D341Med (cell line): ENCODE results near the gene LSM12.
"Not testable (repeated sequence)": the region's sequence is repeated elsewhere in the genome, so short reads cannot be mapped to it uniquely, and the experiment has no call there.

Experiments used
- DNase-seq: peaks from one replicate; pipeline ENCODE4 v3.0.0; 2012; ENCODE audit warnings: low spot score

LSM12 gene

DNA sequence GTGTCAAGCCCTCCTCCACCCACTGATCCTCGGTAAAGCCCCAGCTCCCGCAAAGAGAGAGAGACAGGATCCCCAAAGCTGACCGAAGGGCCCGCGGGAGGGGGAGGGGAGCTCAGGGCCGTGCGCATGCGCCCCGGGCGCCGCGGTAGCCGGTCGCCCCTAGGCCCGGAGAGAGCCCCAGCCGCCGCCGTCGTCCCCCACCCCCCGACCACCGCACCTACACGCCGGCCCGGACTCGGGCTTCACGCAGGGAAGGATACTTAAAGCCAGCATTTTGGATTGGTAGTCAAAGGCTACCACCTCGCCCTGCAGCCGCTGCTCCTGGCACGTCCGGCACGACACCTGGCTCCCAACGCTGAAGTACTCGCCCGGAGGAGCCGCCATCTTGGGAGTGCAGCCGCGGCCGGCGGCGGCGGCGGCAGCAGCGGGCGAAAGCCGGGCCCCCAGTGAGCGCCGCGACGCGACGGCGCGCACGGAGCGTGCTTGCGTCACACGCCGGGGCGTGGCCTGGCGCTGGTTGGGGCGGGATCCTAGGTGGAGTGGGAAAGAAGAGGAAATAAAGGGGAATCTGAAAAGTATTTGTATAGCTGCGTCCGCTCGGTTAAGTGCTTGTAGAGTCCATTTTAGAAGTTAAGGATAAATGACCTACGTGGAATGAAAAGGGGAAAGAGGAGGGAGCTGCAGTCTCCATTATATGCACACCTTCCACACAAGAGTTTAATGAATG lies at the start of gene LSM12:
Gene LSM12 (minus strand): TSS at position 468 of the 727 bp plus-strand sequence. CDS start 84 bp downstream, at position 384.
- peak; percentile 99 for DNase-seq

- DNase-seq: peak; percentile 85
Observed at GRCh38 chr17:44115585-44116415, 49.3 kb upstream of the LSM12 start.

GRCh38 chr17:44113868-44114840 lies 47.7 kb upstream of the LSM12 start:
- no peak for DNase-seq

GRCh38 chr17:44113382-44113781 lies 46.9 kb upstream of the LSM12 start:
- no peak for DNase-seq

- DNase-seq: no peak
Observed at GRCh38 chr17:44112284-44113280, 46.1 kb upstream of the LSM12 start.

- DNase-seq: no peak
Observed at GRCh38 chr17:44111777-44112176, 45.3 kb upstream of the LSM12 start.

DNA sequence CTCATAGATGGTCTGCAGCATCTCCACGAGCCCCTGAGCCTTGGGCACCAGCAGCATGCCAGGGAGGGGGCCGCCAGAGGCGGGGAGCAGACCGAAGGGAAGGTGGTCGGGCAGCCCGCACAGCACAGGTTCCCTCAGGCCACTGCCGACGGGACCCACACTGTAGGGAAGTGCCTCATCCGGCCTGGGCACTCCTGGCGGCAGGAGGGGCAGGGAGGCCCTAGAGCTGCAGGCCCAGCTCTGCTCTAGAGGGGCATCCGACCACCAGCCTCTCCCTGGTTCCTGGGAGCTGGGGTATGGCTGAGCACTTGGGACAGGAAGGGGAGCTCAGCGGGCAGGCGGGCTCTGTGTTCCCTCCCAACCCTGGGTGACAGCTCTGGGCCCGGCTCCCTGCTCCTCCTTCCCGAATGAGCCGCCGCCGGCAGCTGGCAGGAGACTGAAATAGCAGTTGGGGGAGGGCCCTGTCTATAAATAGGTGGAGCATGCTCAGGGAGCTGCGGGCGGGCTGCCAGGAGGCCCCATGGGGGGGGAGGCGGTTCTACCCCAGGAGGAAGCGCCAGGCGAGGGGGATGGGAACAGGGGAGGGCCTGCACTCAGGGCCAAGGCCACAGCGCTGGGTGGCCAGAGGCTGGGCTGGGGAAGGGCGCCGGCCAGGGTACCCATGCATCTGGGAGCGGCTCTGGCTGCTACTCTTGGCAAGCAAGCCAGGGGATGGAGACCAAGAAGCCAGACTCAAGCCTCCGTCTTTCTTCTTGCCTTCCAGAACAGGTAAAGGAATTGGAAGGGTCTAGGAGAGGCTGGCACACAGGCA lies 44.6 kb upstream of the LSM12 start:
- peak; percentile 95 for DNase-seq

GRCh38 chr17:44110011-44110686 lies 43.7 kb upstream of the LSM12 start:
- no peak for DNase-seq

DNA sequence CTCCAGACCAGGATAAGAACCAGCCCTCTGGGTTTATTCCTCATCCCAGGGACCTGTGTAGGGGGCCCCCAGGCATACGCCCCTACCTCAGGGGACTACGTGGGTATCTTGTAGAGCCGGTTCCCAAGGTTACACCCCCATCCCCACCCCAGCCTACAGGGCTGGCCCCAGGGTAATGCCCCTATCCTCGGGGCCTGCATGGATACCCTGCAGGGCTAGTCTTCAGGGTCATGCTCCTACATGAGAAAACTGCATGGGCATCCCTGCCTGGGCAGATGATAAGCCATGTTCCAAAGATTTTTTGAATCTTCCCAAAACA lies 42.8 kb upstream of the LSM12 start:
- no peak for DNase-seq

GRCh38 chr17:44108440-44109311 lies 42.2 kb upstream of the LSM12 start:
- DNase-seq: no peak

DNA sequence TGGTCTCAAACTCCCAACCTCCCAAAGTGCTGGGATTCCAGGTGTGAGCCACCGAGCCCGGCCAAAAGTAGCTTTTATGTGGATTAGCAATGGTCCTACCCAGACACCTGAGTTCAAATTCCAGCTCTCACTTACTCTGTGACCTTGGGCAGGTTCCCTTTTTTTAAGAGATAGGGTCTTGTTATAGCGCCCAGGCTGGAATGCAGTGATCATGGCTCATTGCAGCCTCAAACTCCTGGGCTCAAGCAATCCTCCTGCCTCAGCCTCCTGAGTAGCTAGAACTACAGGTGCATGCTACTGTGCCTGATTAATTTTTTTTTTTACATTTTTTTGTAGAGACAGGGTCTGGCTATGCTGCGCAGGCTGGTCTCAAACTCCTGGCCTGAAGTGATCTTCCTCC lies 40.3 kb upstream of the LSM12 start:
- no peak for DNase-seq

- DNase-seq: no peak
Observed at GRCh38 chr17:44105941-44106340, 39.5 kb upstream of the LSM12 start.

DNA sequence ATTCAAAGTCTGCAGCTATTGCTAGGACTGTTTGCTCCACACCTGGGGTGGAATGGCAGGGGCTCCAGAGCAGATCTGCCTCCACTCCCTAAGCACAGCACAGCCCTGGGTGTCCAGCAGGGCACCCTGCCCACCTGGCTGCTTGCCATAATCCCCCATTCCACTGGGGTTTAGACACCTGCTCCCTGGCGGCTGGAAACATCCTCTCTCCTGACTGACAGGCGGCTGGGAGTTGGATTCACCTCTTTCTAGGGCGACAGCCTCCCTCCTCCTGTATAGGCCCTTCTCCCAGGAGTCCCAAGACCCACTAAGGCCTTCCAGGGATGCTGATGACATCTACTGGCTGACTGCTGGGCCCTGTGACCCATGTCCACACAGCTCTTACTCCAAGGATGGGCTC lies 39.0 kb upstream of the LSM12 start:
- peak; percentile 90 for DNase-seq

- DNase-seq: no peak
Observed at GRCh38 chr17:44102849-44103622, 36.6 kb upstream of the LSM12 start.

DNA sequence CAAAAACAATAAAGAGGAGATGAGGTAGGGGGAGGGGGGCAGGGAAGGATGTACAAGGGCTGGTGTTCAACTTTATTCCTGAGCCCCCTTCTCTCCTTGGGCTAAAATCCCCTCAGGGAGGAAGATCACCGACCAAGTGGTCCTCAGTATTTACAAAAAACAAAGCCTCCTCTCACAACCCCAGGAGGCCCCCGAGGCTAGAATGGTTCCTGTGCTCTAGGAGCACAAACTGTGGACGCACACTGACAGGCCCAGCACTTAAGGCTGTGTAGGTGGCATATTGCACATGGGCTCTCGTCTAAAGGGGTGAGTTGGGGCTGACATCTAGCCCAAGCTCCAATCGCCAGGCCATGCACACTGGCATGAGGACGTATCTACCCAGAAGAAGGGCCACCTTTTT lies 35.4 kb upstream of the LSM12 start:
- DNase-seq: not testable (repeated sequence)

DNA sequence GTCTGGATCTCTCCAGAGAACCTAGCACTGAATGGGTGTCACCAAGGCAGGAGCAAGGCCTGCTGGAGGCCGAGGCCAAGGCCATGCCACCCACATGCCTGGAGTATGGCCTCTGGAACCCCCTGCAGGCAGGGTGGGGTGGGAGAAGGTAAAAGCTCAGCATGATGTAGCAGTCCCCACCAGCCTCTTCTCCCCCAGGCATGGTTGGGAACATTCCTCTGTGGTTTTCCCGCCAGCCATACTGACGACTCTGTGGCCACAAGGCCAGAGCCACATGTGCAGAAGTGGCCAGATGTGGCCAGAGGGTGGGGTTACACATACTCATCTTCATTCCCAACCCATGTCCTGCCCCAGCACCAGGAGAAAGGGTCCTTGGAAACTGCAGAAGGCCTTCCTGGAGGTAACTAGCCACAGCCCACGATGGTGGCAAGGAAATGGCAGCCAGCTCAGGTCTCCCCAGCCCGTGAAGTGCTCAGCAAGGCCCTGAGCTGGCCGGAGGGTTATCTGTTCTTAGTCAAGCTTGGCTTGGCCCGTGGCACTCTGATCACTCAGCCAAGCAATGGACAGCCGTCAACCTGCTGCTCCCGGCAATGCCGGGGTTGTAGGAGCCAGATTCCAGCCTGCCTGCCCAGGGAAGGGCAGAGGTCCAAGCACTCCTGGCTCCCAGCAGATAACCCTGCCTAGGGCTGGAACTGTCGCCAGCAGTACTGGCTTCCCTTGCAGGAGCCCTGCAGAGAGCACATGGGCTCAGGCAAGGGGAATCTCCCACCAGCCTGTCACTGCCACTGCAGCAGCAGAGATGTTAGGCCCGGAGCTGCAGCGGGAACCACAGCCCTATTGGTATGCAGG lies 30.9 kb upstream of the LSM12 start:
- no peak for DNase-seq
